Putamen (tissue), 1 donor: ENCODE measurements around the gene TNMD.

ENCODE experiments used
- DNase-seq: peaks from one replicate; pipeline ENCODE4 v3.0.0-alpha.2; 2016; ENCODE audit warnings: low spot score

The TNMD gene

GRCh38 chrX:100643956-100644860 is 59.5 kb downstream of the TNMD start, which contains the start of gene SRPX2:
Gene SRPX2 (plus strand): TSS chrX:100644199. CDS start chrX:100646323, 2,124 bp downstream.
- no peak for DNase-seq

GRCh38 chrX:100645106-100645505 is 60.4 kb downstream of the TNMD start:
- DNase-seq: no peak

- no peak for DNase-seq
Observed at GRCh38 chrX:100647095-100647494, 62.4 kb downstream of the TNMD start.

- no peak for DNase-seq
Observed at GRCh38 chrX:100647739-100648138, 63.0 kb downstream of the TNMD start.

GRCh38 chrX:100648458-100649417 is 64.0 kb downstream of the TNMD start:
- no peak for DNase-seq
